Neural crest cell (in vitro differentiated cells): ENCODE data around the gene LGALS9. TPM values are rescaled to one million over a fixed set of nuclear protein-coding genes. Genes with fewer than 3 reads are reported as not detected.
"Not testable (repeated sequence)": the region's sequence is repeated elsewhere in the genome, so short reads cannot be mapped to it uniquely, and the experiment has no call there.

Experiments used
- DNase-seq: peaks from one replicate; pipeline ENCODE4 v3.0.0; 2021; ENCODE audit warnings: low read depth, mixed read lengths, low spot score
- H3K27ac Mint-ChIP-seq: one replicate; pipeline ENCODE4 v1.8.0; 2021; ENCODE audit warnings: mild to moderate bottlenecking, mixed read lengths; ENCODE audit not compliant: unreplicated experiment
- H3K27me3 Mint-ChIP-seq: 2 replicates; pipeline ENCODE4 v1.8.0; 2021; ENCODE audit warnings: low read depth, mild to moderate bottlenecking, mixed read lengths
- H3K36me3 Mint-ChIP-seq: 2 replicates; pipeline ENCODE4 v1.8.0; 2021; ENCODE audit warnings: low read depth, mild to moderate bottlenecking, mixed read lengths
- H3K4me1 Mint-ChIP-seq: 2 replicates; pipeline ENCODE4 v1.8.0; 2021; ENCODE audit warnings: mixed read lengths
- H3K4me3 Mint-ChIP-seq: one replicate; pipeline ENCODE4 v1.8.0; 2021; ENCODE audit warnings: mild to moderate bottlenecking, mixed read lengths
- H3K9me3 Mint-ChIP-seq: 2 replicates; pipeline ENCODE4 v1.8.0; 2021; ENCODE audit warnings: mixed read lengths
- CTCF ChIP-seq: fragments of 200-600 bp; sonication (generic); conservative IDR thresholded peaks from 2 replicates; pipeline ENCODE4 v1.5.0; 2021; ENCODE audit warnings: antibody characterized with exemption, mild to moderate bottlenecking
- total RNA-seq: library from RNA; stranded (reverse); gene quantifications from 2 replicates; pipeline ENCODE4 v1.2.1, GENCODE V29; 2021

Gene LGALS9
- total RNA-seq, 1 donor from 2014 or later = 0.84 TPM

GRCh38 chr17:27660436-27660835, 29.4 kb downstream of the LGALS9 start:
- Mint-ChIP-seq H3K4me3 (no peak overlapping the region), H3K27me3 (peaks cover 7% of the 10 kb centered on the region), H3K9me3 (no peaks in the 10 kb centered on the region), H3K4me1 (no peaks in the 10 kb centered on the region), H3K36me3 (no peaks in the 10 kb centered on the region), H3K27ac (no peak overlapping the region)
- DNase-seq = no peak
- TF ChIP-seq CTCF = no peak

GRCh38 chr17:27663936-27664605, 33.1 kb downstream of the LGALS9 start:
- no peak overlapping the region for H3K4me3 Mint-ChIP-seq
- no peak for TF ChIP-seq CTCF
- H3K27ac Mint-ChIP-seq = no peak overlapping the region
- DNase-seq = no peak
- peaks cover 3% of the 10 kb centered on the region for H3K27me3 Mint-ChIP-seq
- no peaks in the 10 kb centered on the region for H3K4me1 Mint-ChIP-seq
- no peaks in the 10 kb centered on the region for H3K9me3 Mint-ChIP-seq
- no peaks in the 10 kb centered on the region for H3K36me3 Mint-ChIP-seq

GRCh38 chr17:27664606-27664965, 33.6 kb downstream of the LGALS9 start:
- H3K4me1 Mint-ChIP-seq = no peaks in the 10 kb centered on the region
- no peak for TF ChIP-seq CTCF

GRCh38 chr17:27665549-27665948, 34.6 kb downstream of the LGALS9 start:
- no peak for DNase-seq
- H3K27me3 Mint-ChIP-seq = peaks cover 3% of the 10 kb centered on the region
- no peak for TF ChIP-seq CTCF
- H3K4me1 Mint-ChIP-seq = no peaks in the 10 kb centered on the region
- H3K4me3 Mint-ChIP-seq = no peak overlapping the region
- H3K9me3 Mint-ChIP-seq = no peaks in the 10 kb centered on the region
- H3K27ac Mint-ChIP-seq = no peak overlapping the region
- no peaks in the 10 kb centered on the region for H3K36me3 Mint-ChIP-seq

More at GRCh38 chr17:27664606-27664965, 33.6 kb downstream of the LGALS9 start:
- H3K9me3 Mint-ChIP-seq = no peaks in the 10 kb centered on the region
- no peaks in the 10 kb centered on the region for H3K36me3 Mint-ChIP-seq
- H3K27ac Mint-ChIP-seq = no peak overlapping the region
- peaks cover 3% of the 10 kb centered on the region for H3K27me3 Mint-ChIP-seq
- no peak overlapping the region for H3K4me3 Mint-ChIP-seq
- DNase-seq = no peak

- H3K27ac Mint-ChIP-seq, H3K36me3 Mint-ChIP-seq, H3K4me1 Mint-ChIP-seq, H3K27me3 Mint-ChIP-seq, H3K9me3 Mint-ChIP-seq, H3K4me3 Mint-ChIP-seq, DNase-seq: not testable (repeated sequence)
Measured at GRCh38 chr17:27666270-27666669, 35.3 kb downstream of the LGALS9 start.

- Mint-ChIP-seq H3K27ac (no peak overlapping the region), H3K9me3 (no peaks in the 10 kb centered on the region), H3K36me3 (no peaks in the 10 kb centered on the region), H3K27me3 (peaks cover 3% of the 10 kb centered on the region), H3K4me1 (no peaks in the 10 kb centered on the region), H3K4me3 (no peak overlapping the region)
- no peak for TF ChIP-seq CTCF
- no peak for DNase-seq
Measured at GRCh38 chr17:27666831-27667560, 36.0 kb downstream of the LGALS9 start.
